Left kidney (tissue), 2 donors: ENCODE results near the gene NADK2. TPM values are rescaled to one million over a fixed set of nuclear protein-coding genes. Genes with fewer than 3 reads are reported as not detected.
"Not testable (repeated sequence)": the region's sequence is repeated elsewhere in the genome, so short reads cannot be mapped to it uniquely, and the experiment has no call there.

ENCODE experiments used
- DNase-seq: peaks from one replicate; pipeline ENCODE4 v3.0.0-alpha.2; 2013
- polyA plus RNA-seq: library from polyadenylated mRNA; unstranded; fragments of 120-200 nt; gene quantifications from one replicate; pipeline ENCODE4 v1.2.1, GENCODE V29; 2013; ENCODE audit not compliant: insufficient read length

The NADK2 gene
- polyA plus RNA-seq, 1 donor, result 59.8 TPM

- no peak for DNase-seq
Observed at GRCh38 chr5:36209664-36210063, 32.1 kb downstream of the NADK2 start.

- DNase-seq, result no peak
Observed at GRCh38 chr5:36208786-36209185, 32.9 kb downstream of the NADK2 start.

- DNase-seq, result no peak
Observed at GRCh38 chr5:36206913-36207312, 34.8 kb downstream of the NADK2 start.

- DNase-seq, result no peak
Observed at GRCh38 chr5:36205329-36205728, 36.4 kb downstream of the NADK2 start.

GRCh38 chr5:36202521-36202961 is 39.2 kb downstream of the NADK2 start:
- DNase-seq, result no peak

GRCh38 chr5:36200513-36200912 is 41.2 kb downstream of the NADK2 start:
- no peak for DNase-seq

GRCh38 chr5:36199620-36200019 is 42.1 kb downstream of the NADK2 start:
- DNase-seq, result no peak

GRCh38 chr5:36198783-36199182 is 42.9 kb downstream of the NADK2 start:
- DNase-seq, result not testable (repeated sequence)

GRCh38 chr5:36198281-36198680 is 43.4 kb downstream of the NADK2 start:
- no peak for DNase-seq

- DNase-seq, result no peak
Observed at GRCh38 chr5:36193746-36194145, 48.0 kb downstream of the NADK2 start.

- DNase-seq, result not testable (repeated sequence)
Observed at GRCh38 chr5:36184408-36184807, 57.3 kb downstream of the NADK2 start.

GRCh38 chr5:36181774-36182173 is 60.0 kb downstream of the NADK2 start:
- no peak for DNase-seq

- no peak for DNase-seq
Observed at GRCh38 chr5:36180556-36181350, 61.0 kb downstream of the NADK2 start.

- no peak for DNase-seq
Observed at GRCh38 chr5:36179950-36180349, 61.8 kb downstream of the NADK2 start.

GRCh38 chr5:36178524-36178890 is 63.2 kb downstream of the NADK2 start:
- no peak for DNase-seq

- peak; percentile 17 for DNase-seq
Observed at GRCh38 chr5:36177715-36178523, 63.8 kb downstream of the NADK2 start.

GRCh38 chr5:36177154-36177553 is 64.6 kb downstream of the NADK2 start:
- no peak for DNase-seq

GRCh38 chr5:36175043-36175442 is 66.7 kb downstream of the NADK2 start:
- DNase-seq, result no peak

- DNase-seq, result no peak
Observed at GRCh38 chr5:36174119-36174518, 67.6 kb downstream of the NADK2 start.

- no peak for DNase-seq
Observed at GRCh38 chr5:36173426-36173825, 68.3 kb downstream of the NADK2 start.

- no peak for DNase-seq
Observed at GRCh38 chr5:36172599-36172998, 69.1 kb downstream of the NADK2 start.

- DNase-seq, result no peak
Observed at GRCh38 chr5:36170832-36171424, 70.8 kb downstream of the NADK2 start.

GRCh38 chr5:36168737-36169136 is 73.0 kb downstream of the NADK2 start:
- DNase-seq, result no peak
